ENCODE data around the gene ANKRD55.
"Not testable (repeated sequence)": the region's sequence is repeated elsewhere in the genome, so short reads cannot be mapped to it uniquely, and the experiment has no call there.

ANKRD55 gene

GRCh38 chr5:56144211-56144610 is 88.9 kb downstream of the ANKRD55 start:
- no peak for DNase-seq (ENCODE audit: low read depth in 2 of 2)

DNA sequence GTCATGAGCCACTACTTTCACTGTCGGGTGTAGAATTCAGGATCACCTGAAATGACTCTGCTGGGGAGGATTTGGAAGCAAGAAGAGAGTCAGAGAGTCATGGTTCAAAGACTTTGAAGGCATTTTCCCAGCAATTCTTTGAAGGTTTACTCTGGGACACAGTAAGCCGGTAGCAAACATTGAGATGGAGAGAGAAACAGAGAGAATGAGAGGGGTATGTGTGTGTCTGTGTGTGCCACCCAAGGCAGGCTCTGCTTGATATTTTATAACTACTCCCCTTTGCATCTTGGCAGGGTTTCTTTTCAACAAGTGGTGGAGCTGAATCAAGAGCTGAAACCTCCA is 89.8 kb downstream of the ANKRD55 start:
- no peak for DNase-seq (ENCODE audit: low read depth in 2 of 2)

GRCh38 chr5:56142614-56143372 is 90.3 kb downstream of the ANKRD55 start:
- DNase-seq (ENCODE audit: low read depth in 2 of 2) = no peak

GRCh38 chr5:56142233-56142613 is 90.9 kb downstream of the ANKRD55 start:
- DNase-seq (ENCODE audit: low read depth in 2 of 2) = no peak

GRCh38 chr5:56140073-56140472 is 93.1 kb downstream of the ANKRD55 start:
- no peak for DNase-seq (ENCODE audit: low read depth in 2 of 2)

DNA sequence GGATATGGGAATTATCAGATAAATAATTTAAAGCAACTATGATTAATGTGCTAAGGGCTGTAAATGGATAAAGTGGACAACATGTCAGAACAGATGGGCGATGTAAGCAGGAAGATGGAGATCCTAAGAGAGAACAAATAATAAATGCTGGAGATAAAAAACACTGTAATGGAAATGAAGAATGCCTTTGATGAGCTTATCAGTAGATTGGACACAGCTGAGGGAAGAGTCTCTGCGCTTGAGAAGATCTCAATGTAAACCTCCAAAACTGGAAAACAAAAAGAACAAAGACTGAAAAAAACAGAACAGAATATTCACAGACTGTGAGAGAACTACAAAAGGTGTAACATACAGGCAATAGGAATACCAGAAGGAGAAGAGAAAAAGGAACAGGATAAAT is 102.5 kb downstream of the ANKRD55 start:
- DNase-seq (ENCODE audit: low read depth in 2 of 2) = no peak

DNA sequence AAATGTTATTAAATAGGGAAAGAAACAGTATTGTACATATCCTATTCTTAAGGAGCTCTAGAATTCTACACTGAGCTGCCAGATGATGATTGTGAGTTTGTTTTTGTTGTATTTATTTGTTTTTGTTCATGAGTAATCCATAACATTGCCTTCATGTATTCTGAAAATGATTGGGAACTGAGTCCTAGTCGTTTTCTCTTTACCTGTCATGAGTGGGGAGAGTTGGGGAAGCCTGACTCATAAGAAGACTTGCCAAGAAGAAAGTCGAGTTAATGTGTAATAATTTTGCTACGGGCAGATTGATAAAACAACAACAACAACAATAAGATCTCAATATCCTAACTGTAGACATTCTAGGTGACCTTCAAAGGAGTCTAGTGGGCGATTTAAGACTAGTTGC is 103.8 kb downstream of the ANKRD55 start:
- no peak for DNase-seq (ENCODE audit: low read depth in 2 of 2)

DNA sequence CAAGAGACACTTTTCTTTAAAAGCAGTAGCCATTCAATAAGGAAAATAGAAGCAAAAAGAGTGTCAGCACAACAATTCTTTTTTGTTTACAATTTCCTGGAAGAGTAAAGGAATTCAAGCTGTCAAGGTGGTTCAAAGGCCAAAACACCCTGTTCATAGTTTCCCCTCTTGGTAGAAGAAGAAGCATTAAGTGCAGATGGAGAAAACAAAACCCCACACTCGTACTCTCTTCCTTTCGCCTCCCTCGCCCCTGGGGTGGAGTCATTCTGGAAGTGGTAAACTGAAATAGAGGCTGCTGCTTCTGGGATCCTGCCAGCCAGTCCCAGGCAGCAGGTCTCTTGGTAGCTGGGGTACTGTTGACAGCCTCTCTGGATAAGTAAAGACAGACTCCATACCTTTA is 105.0 kb downstream of the ANKRD55 start:
- no peak for DNase-seq (ENCODE audit: low read depth in 2 of 2)

- no peak for DNase-seq (ENCODE audit: low read depth in 2 of 2)
These were observed 106.5 kb downstream of the ANKRD55 start for GRCh38 chr5:56126487-56127179.

- DNase-seq (ENCODE audit: low read depth in 2 of 2) = peak; percentile 98 to 99
These were observed 109.4 kb downstream of the ANKRD55 start for GRCh38 chr5:56123531-56124243.

DNA sequence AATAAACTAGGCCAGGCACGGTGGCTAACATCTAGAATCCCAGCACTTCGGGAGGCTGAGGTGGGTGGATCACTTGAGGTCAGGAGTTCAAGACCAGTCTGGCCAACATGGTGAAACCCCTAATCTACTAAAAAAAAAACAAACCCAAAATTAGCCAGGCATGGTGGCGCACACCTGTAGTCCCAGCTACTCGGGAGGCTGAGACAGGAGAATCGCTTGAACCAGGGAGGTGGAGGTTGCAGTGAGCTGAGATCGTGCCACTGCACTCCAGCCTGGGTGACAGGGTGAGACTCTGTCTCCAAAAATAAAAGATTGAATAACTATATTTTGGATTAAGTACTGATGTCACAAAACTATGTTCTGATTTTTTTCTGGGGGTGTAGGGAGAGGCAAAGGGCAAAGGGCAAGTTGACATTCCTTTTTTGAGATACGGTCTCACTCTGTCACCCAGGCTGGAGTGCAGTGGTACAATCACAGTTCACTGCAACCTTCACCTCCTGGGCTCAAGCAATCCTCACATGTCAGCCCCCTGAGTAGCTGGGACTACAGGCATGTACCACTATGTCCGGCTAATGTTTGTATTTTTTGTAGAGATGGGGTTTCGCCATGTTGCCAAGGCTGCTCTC is 110.7 kb downstream of the ANKRD55 start:
- not testable (repeated sequence) for DNase-seq (ENCODE audit: low read depth in 2 of 2)

DNA sequence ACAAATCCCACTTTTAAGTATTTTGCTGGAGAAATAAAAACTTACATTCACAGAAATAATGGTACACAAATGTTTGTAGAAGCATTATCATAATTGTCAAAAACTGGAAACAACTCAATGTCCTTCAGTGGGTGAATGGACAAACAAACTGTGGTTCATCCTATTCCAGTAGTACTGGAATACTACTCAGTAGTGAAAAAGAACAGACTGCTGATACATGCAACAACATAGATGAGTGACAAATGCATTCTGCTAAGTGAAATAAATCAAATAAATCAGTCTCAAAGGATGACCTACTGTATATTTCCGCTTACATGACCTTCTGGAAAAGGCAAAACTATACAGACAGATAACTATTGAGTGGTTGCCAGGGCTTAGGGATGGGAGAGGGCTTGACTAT is 114.1 kb downstream of the ANKRD55 start:
- DNase-seq (ENCODE audit: low read depth in 2 of 2) = no peak

- DNase-seq (ENCODE audit: low read depth in 2 of 2) = no peak
These were observed 116.5 kb downstream of the ANKRD55 start for GRCh38 chr5:56116599-56117141.

- DNase-seq (ENCODE audit: low read depth in 2 of 2) = no peak
These were observed 117.5 kb downstream of the ANKRD55 start for GRCh38 chr5:56115589-56115988.

- no peak for DNase-seq (ENCODE audit: low read depth in 2 of 2)
These were observed 120.5 kb downstream of the ANKRD55 start for GRCh38 chr5:56112526-56113121.

DNA sequence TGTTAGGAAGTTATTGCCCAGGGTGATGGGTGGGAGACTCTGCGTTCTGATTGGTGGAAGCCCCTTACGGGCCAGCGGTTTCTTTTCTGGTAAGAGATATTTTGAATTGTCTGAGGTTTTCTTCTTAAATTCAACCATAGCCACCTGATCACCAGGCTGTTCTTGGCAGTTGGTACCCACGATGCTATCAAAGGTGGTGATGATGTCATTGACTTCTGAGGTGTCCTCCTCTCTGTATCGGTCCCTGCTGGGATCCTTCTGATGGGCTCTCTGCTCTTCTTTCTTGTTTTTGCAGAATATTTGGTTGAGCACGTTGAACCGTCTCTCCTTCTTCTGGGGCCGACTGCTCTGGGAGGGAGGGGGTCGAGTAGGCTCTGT is 121.7 kb downstream of the ANKRD55 start:
- no peak for DNase-seq (ENCODE audit: low read depth in 2 of 2)

GRCh38 chr5:56110646-56111403 is 122.3 kb downstream of the ANKRD55 start:
- peak in 1 of 2 experiments; percentile 34 for DNase-seq (ENCODE audit: low read depth in 2 of 2)

DNA sequence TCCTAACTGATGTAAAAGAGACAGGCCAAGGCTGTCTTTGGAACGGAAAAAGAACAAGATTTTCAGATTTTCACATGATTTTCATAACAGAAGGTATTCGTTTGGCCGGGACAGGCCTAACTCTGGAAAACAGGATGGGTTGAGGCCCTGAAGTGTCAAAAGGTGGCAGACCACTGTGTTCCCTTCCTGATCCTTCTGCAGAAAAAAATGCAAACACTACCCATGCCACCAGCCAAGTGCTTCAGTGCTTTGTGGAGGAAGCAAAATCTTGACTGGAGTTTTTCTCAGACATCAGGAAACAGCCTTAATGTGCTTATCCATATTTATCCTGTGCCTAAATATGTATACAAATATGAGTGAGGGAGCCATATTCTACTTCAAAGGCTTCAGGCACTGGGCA is 124.9 kb downstream of the ANKRD55 start:
- DNase-seq (ENCODE audit: low read depth in 2 of 2) = no peak

- no peak for DNase-seq (ENCODE audit: low read depth in 2 of 2)
These were observed 126.3 kb downstream of the ANKRD55 start for GRCh38 chr5:56106837-56107236.

GRCh38 chr5:56105511-56106291 is 127.4 kb downstream of the ANKRD55 start:
- DNase-seq (ENCODE audit: low read depth in 2 of 2) = peak; percentile 79 to 84

All from fibroblast of skin of left biceps (primary cell).